AG04450 (cell line): Measurements from ENCODE around the gene MRGPRD. TPM values are rescaled to one million over a fixed set of nuclear protein-coding genes. Genes with fewer than 3 reads are reported as not detected.

Experiments
- CTCF ChIA-PET: fragments of 300-600, 350-600 bp; formaldehyde crosslinking; extraction: SDS; loops from one replicate; lab custom pipeline; 2022; ENCODE audit warnings: antibody characterized with exemption, inconsistent platforms; lab: Charles Lee
- POLR2A ChIA-PET: fragments of 350-600 bp; formaldehyde crosslinking; extraction: SDS; loops from one replicate; lab custom pipeline; 2021; ENCODE audit warnings: antibody characterized with exemption, inconsistent platforms; lab: Yijun Ruan, JAX
- DNase-seq: peaks from one replicate; pipeline ENCODE4 v3.0.0-alpha.2; 2011; ENCODE audit warnings: low read depth, low spot score
- H3K27ac ChIP-seq: one replicate; pipeline ENCODE4 v1.5.1; 2012; ENCODE audit warnings: low read depth, low read length, control low read depth
- H3K27me3 ChIP-seq: one replicate; pipeline ENCODE4 v1.6.0; 2012; ENCODE audit warnings: low read length; ENCODE audit not compliant: control insufficient read depth, insufficient read depth
- H3K4me3 ChIP-seq: 2 replicates; pipeline ENCODE4 v1.5.1; 2011; ENCODE audit warnings: mild to moderate bottlenecking, low read depth, low read length, control low read depth
- H3K9me3 ChIP-seq: 2 replicates; pipeline ENCODE4 v1.5.1; 2012; ENCODE audit warnings: low read length; ENCODE audit not compliant: control insufficient read depth, insufficient read depth
- polyA plus RNA-seq: library from polyadenylated mRNA; depleted of rRNA; stranded (reverse); fragments of >200 nt; gene quantifications from 2 replicates; pipeline ENCODE4 v1.2.3, GENCODE V29; 2011; rRNA removed
- TF ChIP-seq, protein P1 (sequence below): IDR thresholded peaks from 2 replicates; pipeline ENCODE4 v1.5.1; 2011; ENCODE audit warnings: low read depth, low read length, control low read depth, inconsistent platforms

MRGPRD gene
- polyA plus RNA-seq, 1 experiment = not detected

DNA sequence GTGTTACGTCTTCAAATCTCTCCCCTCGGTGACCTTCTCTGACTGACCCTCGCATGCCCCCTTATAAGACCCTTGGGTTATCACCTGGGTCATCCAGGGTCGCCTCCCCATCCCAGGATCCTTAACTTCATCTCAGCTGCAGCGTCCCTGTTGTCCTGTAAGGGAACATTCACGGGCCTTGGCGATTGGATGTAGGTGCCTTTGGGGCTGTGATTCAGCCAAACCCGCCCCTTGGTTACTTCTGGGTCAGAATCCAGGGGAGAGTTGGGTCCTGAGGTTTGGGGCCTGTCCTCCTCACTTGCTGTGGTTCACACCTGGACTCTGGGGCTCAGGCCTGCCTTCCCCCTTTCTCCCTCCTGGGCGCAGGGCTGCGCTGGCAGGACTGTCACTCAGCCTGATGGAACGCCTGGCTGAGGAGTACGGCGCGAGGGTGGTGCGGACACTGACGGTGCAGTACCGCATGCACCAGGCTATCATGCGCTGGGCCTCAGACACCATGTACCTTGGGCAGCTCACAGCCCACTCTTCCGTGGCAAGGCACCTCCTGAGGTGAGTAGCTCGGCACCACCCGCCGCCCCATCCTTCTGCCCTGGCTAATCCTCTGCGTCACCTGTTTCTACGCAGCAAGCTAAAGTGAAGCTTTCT is 47.7 kb downstream of the MRGPRD start:
- ChIA-PET CTCF (no interaction called here), POLR2A (no interaction called here)
- no peaks in the 10 kb centered on the region for H3K27me3 ChIP-seq
- H3K27ac ChIP-seq = no peak overlapping the region
- no peak overlapping the region for H3K4me3 ChIP-seq
- H3K9me3 ChIP-seq = no peaks in the 10 kb centered on the region
- DNase-seq = no peak
- TF ChIP-seq, protein P1, sequence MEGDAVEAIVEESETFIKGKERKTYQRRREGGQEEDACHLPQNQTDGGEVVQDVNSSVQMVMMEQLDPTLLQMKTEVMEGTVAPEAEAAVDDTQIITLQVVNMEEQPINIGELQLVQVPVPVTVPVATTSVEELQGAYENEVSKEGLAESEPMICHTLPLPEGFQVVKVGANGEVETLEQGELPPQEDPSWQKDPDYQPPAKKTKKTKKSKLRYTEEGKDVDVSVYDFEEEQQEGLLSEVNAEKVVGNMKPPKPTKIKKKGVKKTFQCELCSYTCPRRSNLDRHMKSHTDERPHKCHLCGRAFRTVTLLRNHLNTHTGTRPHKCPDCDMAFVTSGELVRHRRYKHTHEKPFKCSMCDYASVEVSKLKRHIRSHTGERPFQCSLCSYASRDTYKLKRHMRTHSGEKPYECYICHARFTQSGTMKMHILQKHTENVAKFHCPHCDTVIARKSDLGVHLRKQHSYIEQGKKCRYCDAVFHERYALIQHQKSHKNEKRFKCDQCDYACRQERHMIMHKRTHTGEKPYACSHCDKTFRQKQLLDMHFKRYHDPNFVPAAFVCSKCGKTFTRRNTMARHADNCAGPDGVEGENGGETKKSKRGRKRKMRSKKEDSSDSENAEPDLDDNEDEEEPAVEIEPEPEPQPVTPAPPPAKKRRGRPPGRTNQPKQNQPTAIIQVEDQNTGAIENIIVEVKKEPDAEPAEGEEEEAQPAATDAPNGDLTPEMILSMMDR = no peak

DNA sequence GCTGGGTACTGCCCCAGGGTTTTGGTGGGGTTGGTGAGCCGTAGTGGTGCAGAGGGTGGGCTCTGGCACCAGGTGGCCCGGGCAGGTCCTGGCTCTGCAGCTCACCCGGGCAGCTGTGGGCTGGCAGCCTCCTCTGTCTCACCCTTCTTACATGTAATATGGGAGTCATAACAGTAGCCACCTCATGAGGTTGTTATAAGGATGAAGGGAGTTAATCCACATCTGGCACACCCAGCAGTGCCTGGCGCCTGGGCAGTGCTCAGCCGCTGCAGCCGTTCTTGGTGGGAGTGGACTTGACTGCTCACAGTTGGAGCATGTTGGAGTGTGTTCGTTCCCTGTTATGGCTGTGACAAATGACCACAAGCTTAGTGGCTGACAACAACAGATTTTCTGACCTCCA is 48.4 kb downstream of the MRGPRD start:
- CTCF ChIA-PET = no interaction called here
- DNase-seq = no peak
- POLR2A ChIA-PET = no interaction called here

DNA sequence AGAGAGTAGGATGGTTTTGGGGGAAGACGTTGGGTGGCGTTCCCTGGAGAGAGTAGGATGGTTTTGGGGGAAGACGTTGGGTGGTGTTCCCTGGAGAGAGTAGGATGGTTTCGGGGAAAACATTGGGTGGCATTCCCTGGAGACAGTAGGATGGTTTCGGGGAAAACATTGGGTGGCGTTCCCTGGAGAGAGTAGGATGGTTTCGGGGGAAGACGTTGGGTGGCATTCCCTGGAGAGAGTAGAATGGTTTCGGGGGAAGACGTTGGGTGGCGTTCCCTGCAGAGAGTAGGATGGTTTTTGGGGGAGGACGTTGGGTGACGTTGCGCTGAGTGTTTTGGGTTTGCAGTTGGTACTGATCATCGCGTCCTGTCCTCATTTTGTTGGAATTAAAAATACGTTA is 48.9 kb downstream of the MRGPRD start:
- Histone ChIP-seq H3K9me3 (no peaks in the 10 kb centered on the region), H3K4me3 (no peak overlapping the region), H3K27me3 (no peaks in the 10 kb centered on the region), H3K27ac (no peak overlapping the region)
- ChIA-PET CTCF (no interaction called here), POLR2A (no interaction called here)
- no peak for DNase-seq
- TF ChIP-seq, protein P1 = no peak

More for the DNA sequence above, 48.4 kb downstream of the MRGPRD start:
- Histone ChIP-seq H3K9me3 (no peaks in the 10 kb centered on the region), H3K4me3 (no peak overlapping the region), H3K27me3 (no peaks in the 10 kb centered on the region), H3K27ac (no peak overlapping the region)
- TF ChIP-seq, protein P1 = no peak

DNA sequence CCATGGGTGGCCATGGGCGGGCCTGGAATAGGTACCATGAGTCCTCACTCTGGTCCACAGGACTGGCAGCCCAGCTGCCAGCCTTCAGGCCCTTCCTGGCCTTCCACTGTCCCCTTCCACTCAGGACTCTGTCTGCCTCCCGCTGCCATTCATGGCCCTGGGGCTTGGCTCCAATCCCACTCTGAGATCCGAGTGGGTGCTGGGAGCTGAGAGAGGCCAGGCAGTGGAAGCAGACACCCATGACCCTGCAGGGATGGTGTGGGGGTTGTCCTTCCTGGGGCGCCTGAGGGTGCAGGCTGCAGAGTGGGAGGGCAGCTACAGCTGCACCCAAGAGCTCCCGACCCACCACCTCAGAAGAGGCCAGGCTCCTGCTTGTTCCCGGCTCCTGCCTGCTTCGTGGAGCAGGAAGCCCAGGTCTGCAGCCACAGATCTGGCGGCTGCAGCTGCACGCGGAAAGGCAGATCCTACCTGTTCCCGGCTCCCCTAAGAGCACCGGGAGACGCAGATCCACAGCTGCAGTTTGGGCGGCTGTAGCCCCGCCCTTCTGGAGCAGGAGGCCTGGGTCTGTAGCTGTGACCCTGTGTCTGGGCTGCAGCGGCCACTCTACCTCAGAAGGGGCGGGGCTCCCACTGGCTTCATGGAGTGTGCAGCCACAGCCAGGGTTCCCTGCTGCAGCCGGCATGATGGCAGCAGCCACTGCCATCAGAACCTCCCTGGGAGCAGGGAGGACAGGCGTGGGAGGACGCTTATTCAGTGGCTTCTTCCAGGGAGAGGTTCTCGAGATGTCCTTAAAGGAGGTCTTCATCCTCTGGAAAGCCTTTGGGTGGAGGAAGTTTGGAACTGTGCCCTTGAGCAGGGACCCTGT is 49.6 kb downstream of the MRGPRD start:
- peaks cover 2% of the 10 kb centered on the region for H3K9me3 ChIP-seq
- TF ChIP-seq, protein P1 = no peak
- H3K27ac ChIP-seq = no peak overlapping the region
- ChIA-PET CTCF (no interaction called here), POLR2A (no interaction called here)
- H3K4me3 ChIP-seq = no peak overlapping the region
- no peak for DNase-seq
- no peaks in the 10 kb centered on the region for H3K27me3 ChIP-seq

Other genes with a start within 250 kb of the MRGPRD start
- 0.79 TPM in 2 replicates for gene TESMIN, start 229.5 kb downstream of the MRGPRD start, polyA plus RNA-seq
- gene CPT1A, start 139.1 kb downstream of the MRGPRD start, polyA plus RNA-seq = 12.4 and 18.9 TPM in 2 replicates
- gene MRPL21, start 77.2 kb downstream of the MRGPRD start, polyA plus RNA-seq = 36.4 and 46.8 TPM in 2 replicates
- 8.7 and 9.1 TPM in 2 replicates for gene IGHMBP2, start 77.1 kb downstream of the MRGPRD start, polyA plus RNA-seq
- gene MRGPRF, start 32.3 kb upstream of the MRGPRD start, polyA plus RNA-seq = 28.6 and 34.4 TPM in 2 replicates
- gene TPCN2, start 67.9 kb upstream of the MRGPRD start, polyA plus RNA-seq = 6.4 and 7.4 TPM in 2 replicates
- gene SMIM38, start 174.9 kb upstream of the MRGPRD start, polyA plus RNA-seq = 0.09 and 0.10 TPM in 2 replicates